Measurements from ENCODE around the gene CTSC.

Gene CTSC

DNA sequence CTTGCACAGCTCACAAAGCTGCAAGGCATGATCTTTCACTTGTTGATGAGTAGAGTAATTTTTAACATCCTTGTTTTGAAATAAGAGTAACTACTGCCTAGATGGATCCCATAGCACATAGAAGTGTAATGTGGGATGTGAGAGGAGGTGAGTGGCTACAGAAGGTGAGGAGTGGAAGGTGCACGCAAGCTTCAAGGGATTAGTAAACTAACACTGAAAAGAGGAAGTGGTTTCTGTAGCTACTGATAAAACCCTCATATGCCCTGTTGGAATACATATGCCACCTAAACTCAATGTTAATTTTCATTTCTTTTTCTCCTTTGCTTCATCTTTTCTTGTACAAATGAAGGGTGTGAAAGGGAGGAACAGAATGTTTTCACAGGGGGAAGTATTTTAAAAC, 22.0 kb upstream of the CTSC start:
- no peak for DNase-seq (ENCODE audit: insufficient read length, low spot score)
- FAIRE-seq = no peak

GRCh38 chr11:88359114-88359513, 21.6 kb upstream of the CTSC start:
- FAIRE-seq (no peak), DNase-seq (ENCODE audit: insufficient read length, low spot score) (no peak)
- TF ChIP-seq POLR2A (IDR thresholded peaks at IDR 0.05; ENCODE audit: low read depth, low read length) = no peak

More for the DNA sequence above, 22.0 kb upstream of the CTSC start:
- no peak for TF ChIP-seq POLR2A (IDR thresholded peaks at IDR 0.05; ENCODE audit: low read depth, low read length)

- DNase-seq (ENCODE audit: insufficient read length, low spot score) = no peak
- TF ChIP-seq POLR2A (IDR thresholded peaks at IDR 0.05; ENCODE audit: low read depth, low read length) = no peak
- FAIRE-seq = no peak
Observed at GRCh38 chr11:88358040-88358431, 20.5 kb upstream of the CTSC start.

- no peak for FAIRE-seq
- no peak for TF ChIP-seq POLR2A (IDR thresholded peaks at IDR 0.05; ENCODE audit: low read depth, low read length)
- DNase-seq (ENCODE audit: insufficient read length, low spot score) = no peak
Observed at GRCh38 chr11:88357323-88358039, 19.9 kb upstream of the CTSC start.

- FAIRE-seq (no peak), DNase-seq (ENCODE audit: insufficient read length, low spot score) (no peak)
- no peak for TF ChIP-seq POLR2A (IDR thresholded peaks at IDR 0.05; ENCODE audit: low read depth, low read length)
Observed at GRCh38 chr11:88355887-88356286, 18.4 kb upstream of the CTSC start.

GRCh38 chr11:88354912-88355311, 17.4 kb upstream of the CTSC start:
- FAIRE-seq (no peak), DNase-seq (ENCODE audit: insufficient read length, low spot score) (no peak)
- no peak for TF ChIP-seq POLR2A (IDR thresholded peaks at IDR 0.05; ENCODE audit: low read depth, low read length)

- no peak for DNase-seq (ENCODE audit: insufficient read length, low spot score)
- TF ChIP-seq POLR2A (IDR thresholded peaks at IDR 0.05; ENCODE audit: low read depth, low read length) = no peak
- no peak for FAIRE-seq
Observed at GRCh38 chr11:88353835-88354496, 16.4 kb upstream of the CTSC start.

GRCh38 chr11:88353386-88353785, 15.8 kb upstream of the CTSC start:
- no peak for DNase-seq (ENCODE audit: insufficient read length, low spot score)
- no peak for FAIRE-seq
- TF ChIP-seq POLR2A (IDR thresholded peaks at IDR 0.05; ENCODE audit: low read depth, low read length) = no peak

DNA sequence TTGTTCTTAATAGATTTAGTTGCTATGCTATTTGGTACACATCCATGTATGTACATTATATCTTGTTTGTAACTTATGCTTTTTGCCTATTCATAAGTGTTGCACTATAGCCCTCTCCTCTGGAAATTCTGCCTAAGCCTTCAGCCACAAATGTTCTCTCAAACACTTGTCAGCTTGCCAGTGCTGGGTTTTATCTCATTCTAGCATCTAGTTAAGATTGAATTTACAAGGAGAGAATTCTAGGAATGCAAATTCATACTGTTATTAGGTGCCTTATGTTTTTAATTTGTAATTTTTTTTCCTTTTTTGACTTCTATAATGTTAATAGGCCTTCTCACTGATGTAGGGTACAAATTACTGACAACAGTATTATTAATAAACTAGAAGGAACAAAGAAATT, 14.6 kb upstream of the CTSC start:
- no peak for FAIRE-seq
- DNase-seq (ENCODE audit: insufficient read length, low spot score) = no peak
- TF ChIP-seq POLR2A (IDR thresholded peaks at IDR 0.05; ENCODE audit: low read depth, low read length) = no peak

DNA sequence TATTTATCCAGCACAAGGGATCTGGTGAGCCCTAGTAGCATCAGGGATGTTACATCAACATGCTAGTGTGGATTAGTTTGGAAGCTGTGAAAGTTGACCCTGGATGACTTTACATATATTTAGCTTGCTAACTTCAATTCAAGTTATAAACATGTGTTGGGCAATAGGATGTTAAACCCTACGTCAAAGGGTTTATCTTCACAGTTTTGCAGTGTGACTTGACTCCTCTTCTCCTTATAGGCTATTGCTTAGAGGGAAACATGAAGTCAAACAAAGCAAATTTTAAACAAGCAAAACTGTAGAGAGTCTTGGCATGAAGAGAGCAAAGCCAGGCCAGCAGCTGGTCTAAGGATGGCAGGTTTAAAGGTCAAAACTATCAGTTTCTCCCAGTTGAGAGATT, 11.3 kb upstream of the CTSC start:
- TF ChIP-seq POLR2A (IDR thresholded peaks at IDR 0.05; ENCODE audit: low read depth, low read length) = no peak
- DNase-seq (ENCODE audit: insufficient read length, low spot score) (no peak), FAIRE-seq (no peak)

- no peak for FAIRE-seq
- TF ChIP-seq POLR2A (IDR thresholded peaks at IDR 0.05; ENCODE audit: low read depth, low read length) = no peak
- DNase-seq (ENCODE audit: insufficient read length, low spot score) = no peak
Observed at GRCh38 chr11:88345949-88346348, 8.4 kb upstream of the CTSC start.

DNA sequence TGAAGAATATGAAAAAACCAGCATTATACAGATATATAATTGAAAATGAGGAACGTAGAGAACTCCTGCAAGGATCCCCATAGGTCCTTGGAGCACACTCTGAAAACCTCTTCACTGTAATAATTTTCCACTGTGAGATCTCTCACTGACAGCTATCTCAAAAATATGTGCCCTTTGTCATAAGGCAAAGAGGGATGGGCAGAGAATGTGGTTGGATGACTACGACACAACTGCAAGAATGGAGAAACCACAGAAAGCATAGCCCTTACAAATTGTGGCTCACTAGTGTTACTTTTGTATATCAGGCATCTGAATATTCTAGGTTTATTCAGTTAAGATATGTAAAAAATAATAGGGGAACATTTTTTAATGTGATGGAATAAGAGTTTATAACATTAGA, 7.9 kb upstream of the CTSC start:
- FAIRE-seq (peak; percentile 67), DNase-seq (ENCODE audit: insufficient read length, low spot score) (no peak)
- no peak for TF ChIP-seq POLR2A (IDR thresholded peaks at IDR 0.05; ENCODE audit: low read depth, low read length)

DNA sequence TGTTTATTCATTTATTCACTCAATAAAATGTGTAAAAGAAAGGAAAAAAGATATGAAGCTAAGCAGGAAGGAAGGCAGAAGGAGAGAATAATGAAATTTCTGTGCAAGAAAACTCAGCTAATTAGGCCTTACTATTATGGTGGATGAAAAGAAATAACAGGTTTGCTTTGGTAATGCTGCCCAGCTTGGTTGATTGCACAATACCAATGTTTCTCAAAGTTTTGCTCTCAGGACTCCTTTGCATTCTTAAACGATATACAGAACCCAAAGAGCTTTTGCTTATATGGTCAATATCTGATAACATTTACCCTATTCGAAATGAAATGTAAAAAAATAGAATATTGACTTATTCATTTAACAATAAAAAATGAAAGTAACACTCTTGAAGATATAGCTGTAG, 7.3 kb upstream of the CTSC start:
- TF ChIP-seq POLR2A (IDR thresholded peaks at IDR 0.05; ENCODE audit: low read depth, low read length) = no peak
- no peak for FAIRE-seq
- no peak for DNase-seq (ENCODE audit: insufficient read length, low spot score)

- FAIRE-seq = no peak
Observed at GRCh38 chr11:88341522-88342251, 4.2 kb upstream of the CTSC start.

More at GRCh38 chr11:88341522-88342251, 4.2 kb upstream of the CTSC start:
- no peak for TF ChIP-seq POLR2A (IDR thresholded peaks at IDR 0.05; ENCODE audit: low read depth, low read length)
- DNase-seq (ENCODE audit: insufficient read length, low spot score) = no peak

Measured in H54 (cell line).